ENCODE results near the gene PELI1.
"Not testable (repeated sequence)": the region's sequence is repeated elsewhere in the genome, so short reads cannot be mapped to it uniquely, and the experiment has no call there.

PELI1 gene

GRCh38 chr2:64086347-64087082 lies 57.7 kb downstream of the PELI1 start:
- DNase-seq (ENCODE audit: low read depth in 2 of 2), result no peak

- no peak for DNase-seq (ENCODE audit: low read depth in 2 of 2)
Measured at GRCh38 chr2:64085936-64086335, 58.3 kb downstream of the PELI1 start.

GRCh38 chr2:64081046-64081445 lies 63.2 kb downstream of the PELI1 start:
- no peak for DNase-seq (ENCODE audit: low read depth in 2 of 2)

DNA sequence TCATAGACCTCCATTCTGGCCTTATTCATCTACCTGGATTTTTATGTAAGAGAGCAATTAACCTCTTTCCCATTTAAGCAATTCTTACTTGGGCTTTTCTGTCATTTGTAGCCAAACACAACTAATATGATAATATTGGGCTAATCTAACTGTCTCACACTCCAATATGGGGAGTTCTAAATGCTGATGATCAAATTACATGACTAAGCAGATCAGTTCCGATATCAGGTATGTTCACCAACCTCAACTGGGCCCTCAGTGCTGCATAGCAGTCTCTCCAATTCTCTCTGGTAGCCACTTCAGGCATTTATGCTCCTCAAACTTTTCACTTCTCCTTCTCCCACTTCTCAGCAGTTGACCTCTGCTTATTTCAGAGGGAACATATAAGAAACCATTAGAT lies 64.0 kb downstream of the PELI1 start:
- no peak for DNase-seq (ENCODE audit: low read depth in 2 of 2)

- not testable (repeated sequence) for DNase-seq (ENCODE audit: low read depth in 2 of 2)
Measured at GRCh38 chr2:64079688-64080087, 64.5 kb downstream of the PELI1 start.

- not testable (repeated sequence) for DNase-seq (ENCODE audit: low read depth in 2 of 2)
Measured at GRCh38 chr2:64076828-64077227, 67.4 kb downstream of the PELI1 start.

DNA sequence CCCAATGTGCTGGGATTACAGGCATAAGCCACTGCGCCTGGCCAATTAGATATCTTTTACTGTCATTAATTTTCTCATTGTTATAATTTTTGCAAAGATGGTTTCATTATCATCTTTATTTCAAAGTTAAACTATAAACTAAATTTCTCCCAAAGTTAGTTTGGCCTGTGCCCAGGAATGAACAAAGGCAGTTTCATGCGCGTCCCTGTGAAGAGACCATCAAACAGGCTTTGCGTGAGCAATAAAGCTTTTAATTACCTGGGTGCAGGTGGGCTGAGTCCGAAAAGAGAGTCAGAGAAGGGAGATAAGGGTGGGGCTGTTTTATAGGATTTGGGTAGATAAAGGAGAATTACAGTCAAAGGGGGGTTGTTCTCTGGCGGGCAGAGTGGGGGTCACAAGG lies 69.6 kb downstream of the PELI1 start:
- DNase-seq (ENCODE audit: low read depth in 2 of 2), result not testable (repeated sequence)

DNA sequence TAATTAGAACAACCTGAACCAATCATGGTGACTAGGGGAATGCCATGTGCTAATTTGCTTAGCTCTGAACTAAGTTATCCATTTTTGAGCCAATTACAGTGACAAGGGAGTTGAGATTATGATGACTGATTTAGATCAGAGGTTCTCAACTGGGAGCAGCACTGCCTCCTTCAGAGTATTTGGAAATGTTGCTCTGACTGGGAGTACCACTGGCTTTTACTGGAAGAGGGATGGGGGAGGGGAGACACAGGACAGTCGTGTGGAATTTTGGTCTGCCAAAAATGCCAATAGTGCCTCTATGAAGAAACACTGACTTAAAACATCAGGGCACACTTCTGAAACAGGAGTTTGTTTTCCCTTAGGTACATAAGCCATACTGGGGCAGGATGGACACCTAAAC lies 76.9 kb downstream of the PELI1 start:
- no peak for DNase-seq (ENCODE audit: low read depth in 2 of 2)

GRCh38 chr2:64065516-64065915 lies 78.7 kb downstream of the PELI1 start:
- DNase-seq (ENCODE audit: low read depth in 2 of 2), result no peak

GRCh38 chr2:64063924-64064331 lies 80.3 kb downstream of the PELI1 start:
- no peak for DNase-seq (ENCODE audit: low read depth in 2 of 2)

- no peak for DNase-seq (ENCODE audit: low read depth in 2 of 2)
Measured at GRCh38 chr2:64063454-64063853, 80.8 kb downstream of the PELI1 start.

DNA sequence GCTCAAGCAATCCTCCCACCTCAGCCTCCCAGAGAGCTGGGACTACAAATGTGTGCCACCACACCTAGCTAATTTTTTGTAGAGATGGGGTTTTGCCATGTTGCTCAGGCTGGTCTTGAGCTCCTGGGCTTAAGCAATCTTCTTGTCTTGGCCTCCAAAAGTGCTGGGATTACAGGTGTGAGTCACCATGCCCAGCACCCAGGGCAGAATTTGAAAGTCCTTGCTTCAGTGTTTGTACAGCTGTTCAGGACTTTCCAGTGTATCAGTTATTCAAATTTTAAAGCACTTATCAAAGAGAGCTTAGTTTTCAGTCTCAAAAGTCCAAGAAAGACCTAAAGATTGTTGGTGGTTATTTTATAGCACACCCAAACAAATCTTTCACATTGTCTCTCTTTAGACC lies 81.4 kb downstream of the PELI1 start:
- DNase-seq (ENCODE audit: low read depth in 2 of 2), result no peak

GRCh38 chr2:64059270-64059669 lies 85.0 kb downstream of the PELI1 start:
- no peak for DNase-seq (ENCODE audit: low read depth in 2 of 2)

- DNase-seq (ENCODE audit: low read depth in 2 of 2), result no peak
Measured at GRCh38 chr2:64056021-64056420, 88.2 kb downstream of the PELI1 start.

GRCh38 chr2:64054161-64054915 lies 89.9 kb downstream of the PELI1 start:
- no peak for DNase-seq (ENCODE audit: low read depth in 2 of 2)

DNA sequence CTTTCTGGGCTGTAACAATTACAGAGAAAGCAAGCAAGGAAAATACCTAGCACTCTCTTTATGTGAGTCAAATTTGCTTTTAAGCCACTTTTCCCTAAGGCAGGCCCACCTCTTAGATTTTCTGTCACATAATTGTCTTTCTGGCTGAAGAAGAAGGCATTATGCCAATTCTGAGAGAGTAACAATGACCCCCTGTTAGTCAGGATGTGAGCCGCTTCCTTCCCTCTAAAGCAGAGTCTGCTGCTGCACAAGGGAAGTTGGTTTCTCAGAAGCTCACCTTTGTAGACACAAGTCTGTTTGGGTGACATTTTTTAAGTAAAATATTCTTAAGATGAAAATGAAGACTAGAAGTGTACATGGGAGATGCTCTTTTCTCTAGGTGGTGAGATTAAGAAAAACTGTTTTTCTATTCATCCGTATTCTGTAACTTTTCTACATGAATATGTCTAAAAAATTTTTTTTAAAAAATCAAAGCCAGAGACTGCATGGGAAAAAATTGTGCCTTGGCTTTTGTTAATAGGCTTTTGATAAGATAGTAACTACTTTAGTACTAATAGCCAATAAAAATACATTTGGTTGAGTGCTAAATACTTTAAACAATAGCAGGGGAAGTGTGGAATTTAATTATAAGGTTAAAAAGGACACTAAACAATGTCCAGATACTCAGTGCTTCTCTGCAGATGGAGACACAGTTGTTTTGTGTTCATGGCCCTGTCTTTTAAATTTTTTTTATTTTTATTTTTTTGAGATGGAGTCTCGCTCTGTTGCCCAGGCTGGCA lies 91.6 kb downstream of the PELI1 start:
- peak in 1 of 2 donors; percentile 1 for DNase-seq (ENCODE audit: low read depth in 2 of 2)

- DNase-seq (ENCODE audit: low read depth in 2 of 2), result peak; percentile 32 to 35
Measured at GRCh38 chr2:64049633-64050220, 94.5 kb downstream of the PELI1 start.

DNA sequence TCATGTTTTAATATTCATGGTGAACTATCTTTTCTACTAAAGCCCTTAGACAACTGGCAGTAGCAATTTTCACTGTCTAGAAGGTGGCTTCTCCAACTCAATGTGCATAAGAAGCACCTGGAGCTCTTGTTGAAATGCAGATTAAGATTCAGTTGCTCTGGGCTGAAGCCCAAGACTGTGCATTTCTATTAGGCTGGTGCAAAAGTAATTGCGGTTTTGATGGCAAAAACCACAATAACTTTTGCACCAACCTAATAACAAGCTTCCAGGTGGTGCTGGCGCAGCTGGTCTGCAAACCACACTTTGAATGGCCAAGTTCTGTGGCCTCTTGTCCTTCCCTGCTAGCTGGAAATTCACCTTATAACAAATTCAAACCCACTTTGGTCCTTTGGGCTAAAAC lies 98.3 kb downstream of the PELI1 start:
- DNase-seq (ENCODE audit: low read depth in 2 of 2), result no peak

Data from stimulated activated CD8-positive, alpha-beta memory T cell treated with anti-CD3 and anti-CD28 coated beads, Interleukin-2, amount 100 ng/mL, for 1 hour (primary cell).